IMR-90 (cell line): Measurements from ENCODE around the gene MSI2. TPM values are rescaled to one million over a fixed set of nuclear protein-coding genes. Genes with fewer than 3 reads are reported as not detected.

Experiments used
- ATAC-seq: fragments of 200-7000 bp; cut with Tn5 transposase; 2 replicates; pipeline ENCODE4 v1.9.1; 2020; ENCODE audit warnings: low read depth, mild to moderate bottlenecking, moderate library complexity
- BruUV-seq: library from RNA; stranded (reverse); fragments of 400-500 nt; replicated peaks from 2 replicates; lab custom pipeline; 2021; lab: Mats Ljungman, UMichigan
- CTCF ChIA-PET: fragments of 300-600 bp; formaldehyde crosslinking; extraction: SDS; loops from one replicate; lab custom pipeline; 2021; ENCODE audit warnings: antibody characterized with exemption; lab: Yijun Ruan, JAX
- POLR2A ChIA-PET: fragments of 300-600 bp; sonication (Branson Sonifier 250); formaldehyde crosslinking; loops from one replicate; lab custom pipeline; 2022; ENCODE audit warnings: antibody characterized with exemption; ENCODE audit not compliant: unreplicated experiment; lab: Charles Lee
- DNase-seq: peaks from one replicate; pipeline ENCODE4 v3.0.0; 2013
- H2AFZ ChIP-seq: replicated peaks from 2 replicates; pipeline ENCODE3; 2013; ENCODE audit warnings: low read length, mild to moderate bottlenecking; ENCODE audit not compliant: poor library complexity
- H2AK5ac ChIP-seq: 2 replicates; pipeline ENCODE4 v1.6.1; 2013; ENCODE audit warnings: low read depth, low read length, inconsistent platforms
- H2AK9ac ChIP-seq: replicated peaks from 2 replicates; pipeline ENCODE3; 2013; ENCODE audit warnings: mild to moderate bottlenecking, low read depth, low read length, moderate library complexity; ENCODE audit not compliant: poor library complexity
- H2BK120ac ChIP-seq: 2 replicates; pipeline ENCODE4 v1.6.1; 2013; ENCODE audit warnings: low read depth, low read length, inconsistent platforms
- H2BK15ac ChIP-seq: 3 replicates; pipeline ENCODE4 v1.6.1; 2013; ENCODE audit warnings: low read depth, low read length, inconsistent platforms
- H2BK20ac ChIP-seq: 2 replicates; pipeline ENCODE4 v1.6.1; 2013; ENCODE audit warnings: low read depth, mild to moderate bottlenecking, inconsistent platforms, low read length, moderate library complexity
- H2BK5ac ChIP-seq: 2 replicates; pipeline ENCODE4 v1.6.1; 2013; ENCODE audit warnings: mild to moderate bottlenecking, low read depth, low read length, inconsistent platforms; ENCODE audit not compliant: poor library complexity, severe bottlenecking
- H3K14ac ChIP-seq: replicated peaks from 2 replicates; pipeline ENCODE4 v1.6.1; 2013; ENCODE audit warnings: low read depth, low read length, inconsistent platforms
- H3K18ac ChIP-seq: 2 replicates; pipeline ENCODE4 v1.6.1; 2013; ENCODE audit warnings: low read depth, low read length, control low read depth
- H3K23ac ChIP-seq: 2 replicates; pipeline ENCODE4 v1.6.1; 2013; ENCODE audit warnings: low read depth, low read length, inconsistent platforms
- H3K27ac ChIP-seq: 2 replicates; pipeline ENCODE4 v1.5.1; 2013; ENCODE audit warnings: mild to moderate bottlenecking, control low read depth, low read length; ENCODE audit not compliant: insufficient read depth
- H3K27me3 ChIP-seq: 2 replicates; pipeline ENCODE4 v1.6.1; 2013; ENCODE audit warnings: low read length; ENCODE audit not compliant: control insufficient read depth, insufficient read depth
- H3K36me3 ChIP-seq: 2 replicates; pipeline ENCODE4 v1.6.1; 2013; ENCODE audit warnings: low read length, mixed read lengths; ENCODE audit not compliant: control insufficient read depth, insufficient read depth
- H3K4ac ChIP-seq: 2 replicates; pipeline ENCODE4 v1.6.1; 2013; ENCODE audit warnings: low read depth, low read length, inconsistent platforms
- H3K4me1 ChIP-seq: 2 replicates; pipeline ENCODE4 v1.6.1; 2013; ENCODE audit warnings: low read length, mixed read lengths; ENCODE audit not compliant: control insufficient read depth, insufficient read depth
- H3K4me2 ChIP-seq: 2 replicates; pipeline ENCODE4 v1.6.1; 2013; ENCODE audit warnings: low read depth, mild to moderate bottlenecking, control low read depth, low read length, moderate library complexity
- H3K4me3 ChIP-seq: 2 replicates; pipeline ENCODE4 v1.5.1; 2013; ENCODE audit warnings: low read depth, mild to moderate bottlenecking, control low read depth, low read length, moderate library complexity; ENCODE audit not compliant: insufficient read depth
- H3K56ac ChIP-seq: 2 replicates; pipeline ENCODE4 v1.6.1; 2013; ENCODE audit warnings: low read length, inconsistent platforms; ENCODE audit not compliant: insufficient read depth; ENCODE audit errors: extremely low read depth
- H3K79me1 ChIP-seq, 2 experiments: 2 replicates each; pipeline ENCODE4 v1.6.1; 2013; ENCODE audit warnings: low read length in 2 of 2, inconsistent platforms in 1 of 2, low read depth in 1 of 2
- H3K9ac ChIP-seq: 2 replicates; pipeline ENCODE4 v1.6.1; 2013; ENCODE audit warnings: low read depth, low read length, control low read depth
- H3K9me1 ChIP-seq: 2 replicates; pipeline ENCODE4 v1.6.1; 2013; ENCODE audit warnings: low read length, inconsistent platforms; ENCODE audit not compliant: insufficient read depth
- H3K9me3 ChIP-seq: 2 replicates; pipeline ENCODE4 v1.6.1; 2013; ENCODE audit warnings: low read length; ENCODE audit not compliant: control insufficient read depth, insufficient read depth
- H4K20me1 ChIP-seq: 2 replicates; pipeline ENCODE4 v1.6.1; 2013; ENCODE audit warnings: low read length, inconsistent platforms; ENCODE audit not compliant: insufficient read depth
- H4K5ac ChIP-seq: 2 replicates; pipeline ENCODE4 v1.6.1; 2013; ENCODE audit warnings: mild to moderate bottlenecking, low read depth, low read length, control low read depth
- H4K8ac ChIP-seq, 2 experiments: 2 replicates each; pipeline ENCODE4 v1.6.1; 2013; ENCODE audit warnings: low read depth in 2 of 2, low read length in 2 of 2, control low read depth in 1 of 2, inconsistent platforms in 1 of 2
- H4K91ac ChIP-seq: 2 replicates; pipeline ENCODE4 v1.6.1; 2013; ENCODE audit warnings: low read depth, low read length, inconsistent platforms; ENCODE audit not compliant: insufficient read depth
- CHD1 ChIP-seq: IDR thresholded peaks from 2 replicates; pipeline ENCODE4 v1.6.1; 2012; ENCODE audit warnings: low read depth, low read length, improper control_type of control experiment
- FOS ChIP-seq: fragments of 150-350 bp; IDR thresholded peaks from 2 replicates; pipeline ENCODE4 v1.6.1; 2016; ENCODE audit warnings: low read depth, low read length
- MAFK ChIP-seq: IDR thresholded peaks from 2 replicates; pipeline ENCODE4 v1.6.1; 2012; ENCODE audit warnings: low read depth, low read length, improper control_type of control experiment
- RAD21 ChIP-seq: IDR thresholded peaks from 2 replicates; pipeline ENCODE4 v1.6.1; 2012; ENCODE audit warnings: low read length, improper control_type of control experiment
- RFX5 ChIP-seq: IDR thresholded peaks from 2 replicates; pipeline ENCODE4 v1.8.0; 2012; ENCODE audit warnings: low read depth, mild to moderate bottlenecking, low read length, moderate library complexity
- USF2 ChIP-seq: fragments of 150-350 bp; IDR thresholded peaks from 2 replicates; pipeline ENCODE4 v1.6.1; 2017; ENCODE audit warnings: mild to moderate bottlenecking, antibody characterized with exemption, low read length, low read depth
- WGBS, 2 experiments: methylation state at CpG; one replicate each; pipeline versions ENCODE4 v1.1.5 to v1.1.7; 2013; ENCODE audit warnings: missing lambda C conversion rate in 2 of 2; ENCODE audit not compliant: insufficient read length in 1 of 2; ENCODE audit errors: extremely low coverage in 2 of 2; 5-methylcytosine and 5-hydroxymethylcytosine counted together
- dilution Hi-C: fragments of 300-500 bp; cut with HindIII; formaldehyde crosslinking; loops from one replicate; pipeline ENCODE4 v1.14.3; 2018; ENCODE audit warnings: low sequenced_read_pairs; ENCODE audit not compliant: unreplicated experiment
- in situ Hi-C: fragments of 300-500 bp; cut with MboI; formaldehyde crosslinking; loops from 3 replicates; pipeline ENCODE4 v1.14.3; 2019; ENCODE audit warnings: low sequenced_read_pairs, inconsistent platforms, mixed read lengths
- intact Hi-C: fragments of 100-400 bp; cut with micrococcal nuclease; formaldehyde crosslinking; loops from 2 replicates; pipeline ENCODE4 v1.10.0; 2022
- polyA plus RNA-seq, 3 experiments: library from polyadenylated mRNA; depleted of rRNA; stranded (reverse); fragments of >200 nt; gene quantifications; 2 replicates each; pipeline ENCODE4 v1.2.3, GENCODE V29; 2012; ENCODE audit warnings: low replicate concordance in 1 of 3
- total RNA-seq: library from RNA; depleted of rRNA; stranded (reverse); fragments of >200 nt; gene quantifications from 2 replicates; pipeline ENCODE4 v1.2.3, GENCODE V29; 2012

MSI2 gene
- total and polyA plus RNA-seq, 2 of the 4 experiments (the other 2 are of a cell fraction) = 13.0 to 16.0 TPM

- Histone ChIP-seq H2AFZ (no peak overlapping the region), H3K56ac (no peak overlapping the region), H3K79me1 (0 out of 4 replicates have a peak, but pooled peaks cover 0 to 6% of the 10 kb centered on the region in 2 experiments), H3K4ac (peak overlapping the region; percentile 28), H3K9me3 (no peaks in the 10 kb centered on the region), H3K27ac (no peak overlapping the region), H4K8ac (peak overlapping the region in 1 of 2 experiments; percentile 54; a peak in 1 of 4 replicates), H3K9ac (no peak overlapping the region), H4K20me1 (no peaks in the 10 kb centered on the region), H3K9me1 (peaks cover 24% of the 10 kb centered on the region), H3K18ac (no peak overlapping the region), H3K27me3 (no peaks in the 10 kb centered on the region), H3K23ac (peak overlapping the region; percentile 55; the same call in 1 of the 2 replicates), H2BK20ac (peak overlapping the region; percentile 61; the same call in 1 of the 2 replicates), H3K4me1 (peaks cover 23% of the 10 kb centered on the region), H2BK15ac (peak overlapping the region; percentile 2; the same call in 1 of the 3 replicates), H2AK9ac (no peak overlapping the region), H2AK5ac (peak overlapping the region; percentile 56; the same call in 1 of the 2 replicates), H4K5ac (no peak overlapping the region), H2BK120ac (peak overlapping the region; percentile 86), H3K4me2 (no peak overlapping the region), H4K91ac (peak overlapping the region; percentile 14; the same call in 1 of the 2 replicates), H3K36me3 (no peaks in the 10 kb centered on the region), H3K14ac (no peak overlapping the region), H2BK5ac (no peak overlapping the region), H3K4me3 (no peak overlapping the region)
- no TSS peak for BruUV-seq
- ChIA-PET POLR2A (no interaction called here), CTCF (no interaction called here)
- TF ChIP-seq CHD1 = no peak
- no peak for TF ChIP-seq FOS
- TF ChIP-seq RAD21 = no peak
- TF ChIP-seq MAFK = no peak
- TF ChIP-seq RFX5 = no peak
- TF ChIP-seq USF2 = no peak
- in situ Hi-C loops = no loop called here
- DNase-seq = peak; percentile 24
- WGBS, 2 experiments = no CpG with 5 or more reads among the region's 4 CpGs
- ATAC-seq = peak; percentile 54
- intact Hi-C loops = no loop called here
- dilution Hi-C loops = no loop called here
Measured at GRCh38 chr17:57530508-57530907, 274.2 kb downstream of the MSI2 start.
